Epithelial cell of proximal tubule (primary cell): ENCODE data around the gene KCNMB3. TPM values are rescaled to one million over a fixed set of nuclear protein-coding genes. Genes with fewer than 3 reads are reported as not detected.

Experiments used
- DNase-seq: peaks from one replicate; pipeline ENCODE4 v3.0.0-alpha.2; 2011; ENCODE audit warnings: low read depth
- H3K4me3 ChIP-seq: 2 replicates; pipeline ENCODE4 v1.5.1; 2011; ENCODE audit warnings: low read depth, mild to moderate bottlenecking, low read length
- CTCF ChIP-seq: conservative IDR thresholded peaks from 2 replicates; pipeline ENCODE4 v1.5.1; 2012; ENCODE audit warnings: low read depth, mild to moderate bottlenecking, low read length
- total RNA-seq: library from RNA; depleted of rRNA; stranded (reverse); fragments of >200 nt; gene quantifications from 2 replicates; pipeline ENCODE4 v1.2.3, GENCODE V29; 2015

The KCNMB3 gene
- total RNA-seq, 1 donor from 2014 or later: 0.40 TPM

DNA sequence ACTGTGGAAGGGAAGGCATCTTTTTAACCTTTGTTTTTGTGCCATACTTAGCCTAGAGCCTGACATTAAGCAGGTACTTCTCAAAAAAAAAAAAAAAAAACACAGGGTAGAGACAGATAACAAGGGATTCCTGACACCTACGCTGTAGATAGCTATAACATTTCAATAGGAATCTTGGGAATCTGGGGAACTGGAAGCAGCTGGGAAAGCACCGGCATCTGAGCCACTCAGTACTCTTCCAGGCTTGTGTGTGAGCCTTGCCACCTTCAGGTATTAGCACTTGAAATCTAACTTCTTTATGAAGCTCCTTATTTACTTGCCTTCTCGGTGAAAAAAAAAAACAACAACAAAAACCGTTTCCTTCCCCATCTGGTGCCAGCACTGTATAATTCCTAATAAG lies 56.0 kb downstream of the KCNMB3 start:
- no peak overlapping the region for H3K4me3 ChIP-seq
- no peak for TF ChIP-seq CTCF
- no peak for DNase-seq

Other genes starting within 250 kb of the KCNMB3 start
- gene ZMAT3, start 179.3 kb downstream of the KCNMB3 start, total RNA-seq: 4.8 and 10.2 TPM in 2 replicates
- gene PIK3CA, start 102.8 kb downstream of the KCNMB3 start, total RNA-seq: 8.7 and 11.7 TPM in 2 replicates
- 35.2 and 42.6 TPM in 2 replicates for gene ZNF639, start 71.9 kb upstream of the KCNMB3 start, total RNA-seq
- 25.8 and 27.3 TPM in 2 replicates for gene MFN1, start 96.6 kb upstream of the KCNMB3 start, total RNA-seq
- 46.7 and 52.1 TPM in 2 replicates for gene GNB4, start 200.4 kb upstream of the KCNMB3 start, total RNA-seq